ENCODE data around the gene GAK. TPM values are rescaled to one million over a fixed set of nuclear protein-coding genes. Genes with fewer than 3 reads are reported as not detected.

Gene GAK
- total RNA-seq, 3 donors from 2014 or later (not counting 1 experiment from before 2014, with no cell fraction given), result 349 to 358 (median 349) TPM

- H3K27me3 Mint-ChIP-seq (ENCODE audit: low read depth in 2 of 2), result no peaks in the 10 kb centered on the region
- DNase-seq (no peak), ATAC-seq (no peak)
- TF ChIP-seq CTCF (IDR thresholded peaks at IDR 0.05), result no peak
- H3K36me3 Mint-ChIP-seq, result no peaks in the 10 kb centered on the region
- no peaks in the 10 kb centered on the region for H3K27me3 ChIP-seq (ENCODE audit: control insufficient read depth, insufficient read depth, low read length)
- intact Hi-C loops (cut with micrococcal nuclease), result no loop called here
- peaks cover 71% of the 10 kb centered on the region for H3K36me3 ChIP-seq (ENCODE audit: control insufficient read depth, insufficient read depth, low read length)
- H3K4me3 Mint-ChIP-seq, result no peak overlapping the region
- H3K4me1 Mint-ChIP-seq, result peaks cover under 1 to 10% of the 10 kb centered on the region in 2 donors
- no peaks in the 10 kb centered on the region for H3K9me3 ChIP-seq (ENCODE audit: control insufficient read depth, insufficient read depth, low read length)
- WGBS (ENCODE audit: insufficient coverage), result 94% methylated on average over 10 of the region's 10 CpGs
- no peaks in the 10 kb centered on the region for H3K4me1 ChIP-seq (ENCODE audit: control insufficient read depth, insufficient read depth, low read length)
- no peak overlapping the region for H3K27ac Mint-ChIP-seq
- no peak overlapping the region for H3K4me3 ChIP-seq (ENCODE audit: low read length)
- no peaks in the 10 kb centered on the region for H3K9me3 Mint-ChIP-seq
- no peak overlapping the region for H3K27ac ChIP-seq (ENCODE audit: low read length)
These were observed 46.8 kb downstream of the GAK start for GRCh38 chr4:885353-885752.

- 95% methylated on average over 24 of the region's 24 CpGs for WGBS (ENCODE audit: insufficient coverage)
- Mint-ChIP-seq H3K27ac (no peak overlapping the region), H3K4me1 (peaks cover 5 to 14% of the 10 kb centered on the region in 2 donors), H3K36me3 (no peaks in the 10 kb centered on the region), H3K4me3 (no peak overlapping the region), H3K27me3 (ENCODE audit: low read depth in 2 of 2) (no peaks in the 10 kb centered on the region), H3K9me3 (no peaks in the 10 kb centered on the region)
- Histone ChIP-seq H3K27ac (ENCODE audit: low read length) (no peak overlapping the region), H3K4me3 (ENCODE audit: low read length) (no peak overlapping the region), H3K9me3 (ENCODE audit: control insufficient read depth, insufficient read depth, low read length) (no peaks in the 10 kb centered on the region), H3K4me1 (ENCODE audit: control insufficient read depth, insufficient read depth, low read length) (peaks cover 1% of the 10 kb centered on the region), H3K36me3 (ENCODE audit: control insufficient read depth, insufficient read depth, low read length) (peaks cover 72% of the 10 kb centered on the region), H3K27me3 (ENCODE audit: control insufficient read depth, insufficient read depth, low read length) (no peaks in the 10 kb centered on the region)
- no peak for TF ChIP-seq CTCF (IDR thresholded peaks at IDR 0.05)
- intact Hi-C loops (cut with micrococcal nuclease), result no loop called here
- no peak for DNase-seq
- no peak for ATAC-seq
These were observed 47.2 kb downstream of the GAK start for GRCh38 chr4:884896-885295.

- H3K27ac Mint-ChIP-seq, result peak overlapping the region in 1 of 2 donors; percentile 45
- Histone ChIP-seq H3K4me1 (ENCODE audit: control insufficient read depth, insufficient read depth, low read length) (peaks cover 6% of the 10 kb centered on the region), H3K9me3 (ENCODE audit: control insufficient read depth, insufficient read depth, low read length) (no peaks in the 10 kb centered on the region), H3K27ac (ENCODE audit: low read length) (no peak overlapping the region), H3K4me3 (ENCODE audit: low read length) (no peak overlapping the region), H3K36me3 (ENCODE audit: control insufficient read depth, insufficient read depth, low read length) (peaks cover 72% of the 10 kb centered on the region), H3K27me3 (ENCODE audit: control insufficient read depth, insufficient read depth, low read length) (no peaks in the 10 kb centered on the region)
- no peaks in the 10 kb centered on the region for H3K36me3 Mint-ChIP-seq
- no peak overlapping the region for H3K4me3 Mint-ChIP-seq
- intact Hi-C loops (cut with micrococcal nuclease), result no loop called here
- ATAC-seq, result no peak
- H3K27me3 Mint-ChIP-seq (ENCODE audit: low read depth in 2 of 2), result no peaks in the 10 kb centered on the region
- WGBS (ENCODE audit: insufficient coverage), result 86% methylated on average over 15 of the region's 15 CpGs
- H3K4me1 Mint-ChIP-seq, result peaks cover 11 to 21% of the 10 kb centered on the region in 2 donors
- TF ChIP-seq CTCF (IDR thresholded peaks at IDR 0.05), result no peak
- DNase-seq, result no peak
- no peaks in the 10 kb centered on the region for H3K9me3 Mint-ChIP-seq
These were observed 47.9 kb downstream of the GAK start for GRCh38 chr4:884259-884658.

GRCh38 chr4:883377-884095 is 48.6 kb downstream of the GAK start:
- H3K27ac ChIP-seq (ENCODE audit: low read length), result no peak overlapping the region
- WGBS (ENCODE audit: insufficient coverage), result 96% methylated on average over 26 of the region's 26 CpGs
- intact Hi-C loops (cut with micrococcal nuclease), result no loop called here

More at GRCh38 chr4:883377-884095, 48.6 kb downstream of the GAK start:
- H3K4me1 Mint-ChIP-seq, result peaks cover 16 to 24% of the 10 kb centered on the region in 2 donors
- Histone ChIP-seq H3K27me3 (ENCODE audit: control insufficient read depth, insufficient read depth, low read length) (no peaks in the 10 kb centered on the region), H3K36me3 (ENCODE audit: control insufficient read depth, insufficient read depth, low read length) (peaks cover 66% of the 10 kb centered on the region), H3K9me3 (ENCODE audit: control insufficient read depth, insufficient read depth, low read length) (no peaks in the 10 kb centered on the region), H3K4me1 (ENCODE audit: control insufficient read depth, insufficient read depth, low read length) (peaks cover 10% of the 10 kb centered on the region), H3K4me3 (ENCODE audit: low read length) (no peak overlapping the region)
- TF ChIP-seq CTCF (IDR thresholded peaks at IDR 0.05), result no peak
- H3K4me3 Mint-ChIP-seq, result no peak overlapping the region
- H3K27ac Mint-ChIP-seq, result peak overlapping the region in 1 of 2 donors; percentile 45
- ATAC-seq, result no peak
- H3K36me3 Mint-ChIP-seq, result no peaks in the 10 kb centered on the region
- H3K27me3 Mint-ChIP-seq (ENCODE audit: low read depth in 2 of 2), result no peaks in the 10 kb centered on the region
- no peaks in the 10 kb centered on the region for H3K9me3 Mint-ChIP-seq
- DNase-seq, result no peak

Data from natural killer cell (primary cell).